SHP77 treated with DMSO at 0.1 percent for 48 hours (cell line): ENCODE data around the gene DDX1.
"Not testable (repeated sequence)": the region's sequence is repeated elsewhere in the genome, so short reads cannot be mapped to it uniquely, and the experiment has no call there.

Experiments used
- DNase-seq: peaks from one replicate; lab custom pipeline; 2025; lab: John Stamatoyannopoulos, UW

Gene DDX1

DNA sequence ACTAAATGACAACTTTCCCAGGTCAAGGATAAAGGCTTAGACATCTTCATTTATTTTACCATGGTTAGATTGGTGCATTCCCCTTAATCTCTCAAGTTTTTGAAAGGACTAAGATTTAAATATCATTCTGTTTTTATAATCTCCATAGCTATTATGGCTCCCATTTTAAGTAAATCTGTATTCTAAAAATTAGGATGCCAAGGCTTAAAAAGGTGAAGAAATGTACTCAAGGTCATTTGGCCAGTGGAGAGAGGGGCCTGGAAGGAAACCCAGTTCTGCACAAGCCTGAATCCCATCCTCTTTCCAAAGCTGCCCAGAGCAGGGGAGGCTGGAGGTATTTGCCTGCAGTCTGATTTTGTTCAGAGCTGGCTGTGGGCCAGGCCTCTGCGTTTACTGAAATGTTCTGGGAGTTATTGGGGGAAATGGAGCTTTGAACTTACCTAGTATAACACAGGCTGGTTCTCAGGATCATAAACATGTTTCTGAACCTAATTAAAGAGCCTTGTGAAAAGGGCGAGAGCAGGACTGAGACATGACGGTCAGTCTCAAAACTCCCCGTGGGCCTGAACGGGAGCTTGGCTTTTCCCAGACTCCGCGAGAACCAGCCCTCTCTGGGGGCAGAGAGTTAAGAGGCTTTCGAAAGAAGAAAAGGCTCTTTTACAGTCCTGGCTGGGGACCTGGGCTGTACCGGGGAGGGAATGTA is 85.6 kb downstream of the DDX1 start:
- DNase-seq, result no peak

DNA sequence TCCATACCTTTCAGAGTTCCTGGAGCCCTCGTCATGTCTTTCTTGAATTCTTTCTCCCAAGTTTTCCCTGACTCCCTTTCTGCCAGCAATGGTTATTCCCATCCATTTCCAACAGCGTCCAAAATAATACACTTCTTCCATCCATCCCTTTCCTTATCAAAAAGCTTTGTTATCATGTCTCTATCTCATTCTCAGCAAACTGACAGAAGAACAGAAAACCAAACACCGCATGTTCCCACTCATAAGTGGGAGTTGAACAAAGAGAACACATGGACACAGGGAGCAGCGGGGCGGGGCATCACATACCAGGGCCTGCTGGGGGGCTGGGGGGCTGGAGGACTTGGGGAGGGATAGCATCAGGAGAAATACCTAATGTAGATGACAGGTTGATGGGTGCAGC is 86.7 kb downstream of the DDX1 start:
- DNase-seq, result no peak

DNA sequence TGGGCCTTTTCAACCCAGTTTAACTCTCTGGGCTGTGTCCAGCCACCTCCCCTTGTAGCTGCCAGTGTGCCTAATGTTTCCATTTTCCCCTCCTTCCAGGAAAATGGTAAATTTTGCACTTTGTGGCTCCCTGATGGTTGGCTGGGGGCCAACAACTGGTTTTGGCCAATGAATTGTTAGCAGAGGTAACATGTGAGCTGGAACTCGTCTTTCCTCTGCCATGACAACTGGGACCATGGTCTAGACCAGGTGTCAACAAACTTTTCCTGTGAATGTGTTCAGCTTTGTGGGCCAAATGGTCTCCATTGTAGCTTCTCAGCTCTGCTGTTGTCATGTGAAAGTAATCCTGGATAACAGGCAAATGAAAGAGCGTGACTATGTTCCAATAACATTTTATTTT is 87.2 kb downstream of the DDX1 start:
- no peak for DNase-seq

DNA sequence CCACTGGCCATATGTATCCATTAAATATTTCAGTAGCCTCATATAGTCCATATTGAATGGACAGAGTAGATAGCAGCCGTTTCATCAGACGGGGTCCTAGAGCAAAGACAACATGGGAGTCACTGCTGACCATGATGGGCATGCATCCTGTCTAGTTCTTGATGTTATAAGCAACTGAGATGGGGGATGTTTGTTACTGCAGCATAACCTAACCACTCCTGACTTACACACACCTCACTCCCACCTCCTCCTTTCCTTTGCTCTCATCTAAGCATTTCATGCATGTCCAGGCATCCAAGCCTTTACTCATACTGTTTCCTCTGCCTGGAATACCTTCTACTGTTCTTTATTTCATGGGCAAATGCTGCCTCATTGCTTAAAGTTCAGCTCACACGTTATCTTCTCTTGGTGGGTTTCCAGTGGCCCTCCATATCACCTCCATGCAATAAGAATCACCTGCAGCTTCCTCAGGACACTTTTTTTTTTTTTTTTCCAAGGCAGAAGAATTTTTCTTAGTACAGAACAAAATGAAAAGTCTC is 87.8 kb downstream of the DDX1 start:
- DNase-seq, result no peak

DNA sequence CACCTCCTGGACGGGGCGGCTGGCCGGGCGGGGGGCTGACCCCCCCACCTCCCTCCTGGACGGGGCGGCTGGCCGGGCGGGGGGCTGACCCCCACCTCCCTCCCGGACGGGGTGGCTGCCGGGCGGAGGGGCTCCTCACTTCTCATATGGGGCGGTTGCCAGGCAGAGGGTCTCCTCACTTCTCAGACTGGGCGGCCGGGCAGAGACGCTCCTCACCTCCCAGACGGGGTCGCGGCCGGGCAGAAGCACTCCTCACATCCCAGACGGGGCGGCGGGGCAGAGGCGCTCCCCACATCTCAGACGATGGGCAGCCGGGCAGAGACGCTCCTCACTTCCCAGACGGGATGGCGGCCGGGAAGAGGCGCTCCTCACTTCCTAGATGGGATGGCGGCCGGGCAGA is 88.5 kb downstream of the DDX1 start:
- DNase-seq, result not testable (repeated sequence)
